HG03439 (cell line): Measurements from ENCODE around the gene FOXP4.

Source experiments
- ATAC-seq: cut with Tn5 transposase; IDR thresholded peaks from one replicate; pipeline ENCODE4 v1.9.1; 2021; ENCODE audit warnings: mild to moderate bottlenecking, moderate library complexity; ENCODE audit not compliant: unreplicated experiment

FOXP4 gene

DNA sequence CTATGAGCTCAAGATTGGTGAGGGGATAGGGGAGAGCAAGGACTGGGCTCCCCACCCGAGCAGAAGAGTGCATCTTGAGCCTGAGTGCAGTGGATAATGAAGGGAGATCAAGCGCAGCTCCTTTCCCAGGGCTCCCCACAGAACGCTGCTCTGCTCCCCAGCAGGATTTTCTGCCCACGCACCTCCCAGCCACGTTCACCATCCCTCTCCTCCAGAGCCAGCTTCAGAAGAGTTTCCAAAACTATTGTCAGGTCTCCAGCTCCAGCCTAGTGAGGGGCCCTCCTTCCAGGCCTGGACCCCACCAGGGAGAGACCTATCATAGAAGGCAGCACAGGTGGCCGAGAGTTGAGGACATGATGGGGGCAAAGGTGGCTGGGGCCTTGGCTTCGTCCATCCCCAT, 34.5 kb downstream of the FOXP4 start:
- no peak for ATAC-seq

- no peak for ATAC-seq
These were observed 35.3 kb downstream of the FOXP4 start for GRCh38 chr6:41581381-41581991.

GRCh38 chr6:41582540-41582939, 36.4 kb downstream of the FOXP4 start:
- no peak for ATAC-seq

- ATAC-seq = no peak
These were observed 37.4 kb downstream of the FOXP4 start for GRCh38 chr6:41583565-41583964.

- ATAC-seq = no peak
These were observed 38.0 kb downstream of the FOXP4 start for GRCh38 chr6:41584205-41584604.

GRCh38 chr6:41584668-41585205, 38.6 kb downstream of the FOXP4 start:
- no peak for ATAC-seq

DNA sequence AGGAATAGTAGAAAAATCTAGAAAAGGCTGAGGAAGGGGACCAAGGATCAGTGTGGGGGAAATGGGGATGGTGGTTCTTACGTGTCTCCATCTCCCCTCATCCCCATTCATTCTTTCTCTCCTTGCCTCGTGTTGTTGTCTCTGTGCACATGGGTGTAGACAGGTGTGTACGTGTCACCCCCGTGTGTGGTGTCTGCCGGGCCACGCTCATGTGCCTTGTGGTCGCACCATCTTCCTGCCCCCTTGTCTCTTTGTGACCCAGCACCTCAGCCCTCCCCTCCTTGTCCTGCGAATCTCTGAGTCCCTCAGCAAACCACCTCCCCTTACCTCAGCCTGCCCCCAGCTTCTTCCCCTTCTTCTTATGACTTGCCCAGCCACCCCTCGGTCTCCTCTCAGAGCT, 39.4 kb downstream of the FOXP4 start:
- no peak for ATAC-seq

DNA sequence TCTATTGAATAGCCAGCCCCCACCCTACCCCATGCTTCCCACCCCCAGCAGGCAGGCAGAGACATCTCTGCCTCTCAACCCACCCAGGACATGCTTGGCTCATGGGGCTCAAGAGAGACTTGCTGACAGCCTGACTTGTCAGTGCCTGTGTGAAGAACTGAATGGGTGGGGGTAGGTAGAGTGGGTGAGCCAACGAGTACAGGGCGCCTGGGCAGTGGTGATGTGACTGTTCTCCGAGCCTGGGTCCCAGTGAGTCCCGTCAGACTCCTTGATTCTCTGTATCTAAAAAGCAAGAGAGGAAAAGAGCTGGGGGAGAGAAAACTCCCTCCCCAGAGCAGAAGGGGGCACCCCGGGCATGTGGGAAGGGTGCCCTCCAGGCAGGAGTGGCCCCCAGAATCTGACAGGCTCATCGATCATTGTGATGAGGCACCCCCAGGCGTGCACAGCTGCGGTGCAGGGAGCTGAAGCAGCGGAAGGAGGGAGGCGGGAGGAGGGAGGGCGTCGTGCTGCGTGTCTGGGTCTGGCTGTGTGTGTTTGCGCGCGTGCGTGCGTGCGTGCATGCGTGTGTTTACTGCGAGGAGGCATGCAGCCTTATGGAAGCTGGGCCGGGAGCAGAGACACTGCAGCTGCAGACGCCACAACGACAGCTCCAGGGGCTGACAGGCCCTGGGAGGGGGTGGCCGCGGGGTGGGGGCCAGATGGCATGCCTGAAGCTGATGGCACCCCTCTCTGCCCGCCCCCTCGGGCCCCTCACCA, 40.2 kb downstream of the FOXP4 start:
- no peak for ATAC-seq

DNA sequence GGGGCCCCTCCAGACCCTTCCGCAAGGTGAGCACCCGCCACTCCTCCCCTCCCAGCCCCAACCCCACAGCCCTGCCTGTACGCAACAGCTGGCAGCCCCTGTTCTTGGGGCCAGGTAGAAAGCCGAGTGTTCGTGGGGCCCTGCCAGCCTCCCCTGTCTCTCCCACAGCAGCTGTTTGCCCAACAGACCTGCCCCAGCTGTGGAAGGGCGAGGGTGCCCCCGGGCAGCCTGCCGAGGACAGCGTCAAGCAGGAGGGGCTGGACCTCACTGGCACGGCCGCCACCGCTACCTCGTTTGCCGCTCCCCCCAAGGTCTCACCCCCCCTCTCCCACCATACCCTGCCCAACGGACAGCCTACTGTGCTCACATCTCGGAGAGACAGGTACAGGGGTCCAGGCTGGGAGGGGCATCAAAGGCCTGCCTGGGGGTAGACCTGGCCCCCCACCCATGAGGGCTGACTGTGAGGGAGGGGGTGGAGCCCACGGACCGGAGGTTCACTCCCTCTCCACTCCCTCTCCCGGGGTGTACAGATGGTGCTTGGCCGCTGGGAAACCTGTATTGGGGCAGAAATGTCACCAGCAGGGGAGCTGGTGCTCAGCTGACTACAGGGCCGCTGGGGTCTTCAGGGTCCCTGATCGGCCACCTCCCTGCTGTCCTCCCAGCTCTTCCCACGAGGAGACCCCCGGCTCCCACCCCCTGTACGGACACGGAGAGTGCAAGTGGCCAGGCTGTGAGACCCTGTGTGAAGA, 41.1 kb downstream of the FOXP4 start:
- no peak for ATAC-seq

GRCh38 chr6:41588111-41588510, 41.9 kb downstream of the FOXP4 start:
- no peak for ATAC-seq

DNA sequence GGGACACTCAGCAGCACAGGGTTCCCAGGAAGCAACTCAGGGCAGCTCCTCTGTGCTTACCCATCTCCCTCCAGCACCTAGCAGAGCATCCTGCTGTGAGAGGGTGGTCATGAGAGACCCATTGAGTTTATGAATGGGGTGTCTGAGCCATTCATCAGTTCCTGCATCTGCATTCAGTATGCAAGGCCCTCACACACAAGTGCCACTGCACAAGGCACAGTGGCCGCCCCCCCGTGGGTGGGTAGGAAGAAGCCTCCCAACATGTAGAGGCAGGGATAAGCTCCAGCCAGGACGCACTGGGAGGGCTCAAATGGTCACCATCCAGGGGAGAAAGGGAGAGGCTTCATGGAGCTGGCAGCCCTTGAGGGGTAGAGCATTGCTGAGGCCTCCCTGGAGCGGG, 43.0 kb downstream of the FOXP4 start:
- ATAC-seq = no peak

GRCh38 chr6:41589636-41590622, 43.7 kb downstream of the FOXP4 start:
- ATAC-seq = no peak

GRCh38 chr6:41591122-41591521, 44.9 kb downstream of the FOXP4 start:
- no peak for ATAC-seq

- ATAC-seq = no peak
These were observed 45.8 kb downstream of the FOXP4 start for GRCh38 chr6:41591859-41592502.

DNA sequence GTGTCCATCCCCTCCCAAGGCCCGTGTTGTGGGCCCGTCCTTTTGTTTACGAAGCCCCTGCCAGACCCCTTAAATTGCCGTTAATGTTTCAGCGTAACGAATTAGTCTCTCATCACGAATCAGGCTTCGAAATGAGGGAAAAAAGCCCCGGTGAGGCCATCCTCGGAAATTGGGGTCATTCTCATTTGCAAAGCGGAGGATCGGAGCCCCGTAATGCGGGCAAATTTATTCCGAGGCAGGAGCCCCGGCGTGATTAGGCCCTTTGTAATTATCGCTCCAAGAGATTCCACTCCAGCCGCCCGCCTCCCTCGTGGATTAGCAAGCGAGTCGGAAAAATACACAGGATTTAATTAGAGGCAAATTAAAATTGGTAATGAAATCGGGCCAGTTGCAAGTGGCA, 47.2 kb downstream of the FOXP4 start:
- no peak for ATAC-seq

DNA sequence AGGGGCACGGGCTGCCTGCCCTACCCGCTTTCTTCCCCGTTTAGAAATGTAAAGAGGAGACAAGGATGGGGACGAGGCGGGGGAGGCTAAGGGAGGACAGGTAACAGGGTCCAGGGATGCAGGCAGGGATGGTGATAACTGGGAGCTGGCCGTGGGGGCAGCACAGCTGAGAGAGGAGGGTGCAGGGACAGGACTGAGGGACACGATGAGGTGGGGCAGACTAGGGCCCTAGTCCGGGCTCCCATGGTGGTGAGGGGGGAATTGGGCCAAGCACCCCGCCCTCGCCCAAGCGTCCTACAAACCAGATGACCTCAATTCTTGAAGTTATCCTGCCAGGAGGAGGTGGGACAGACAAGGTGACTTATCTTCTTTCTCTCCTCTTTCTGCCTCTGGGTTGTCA, 47.7 kb downstream of the FOXP4 start:
- ATAC-seq = no peak

GRCh38 chr6:41594326-41594725, 48.1 kb downstream of the FOXP4 start:
- ATAC-seq = no peak

GRCh38 chr6:41594766-41595165, 48.6 kb downstream of the FOXP4 start:
- ATAC-seq = no peak

DNA sequence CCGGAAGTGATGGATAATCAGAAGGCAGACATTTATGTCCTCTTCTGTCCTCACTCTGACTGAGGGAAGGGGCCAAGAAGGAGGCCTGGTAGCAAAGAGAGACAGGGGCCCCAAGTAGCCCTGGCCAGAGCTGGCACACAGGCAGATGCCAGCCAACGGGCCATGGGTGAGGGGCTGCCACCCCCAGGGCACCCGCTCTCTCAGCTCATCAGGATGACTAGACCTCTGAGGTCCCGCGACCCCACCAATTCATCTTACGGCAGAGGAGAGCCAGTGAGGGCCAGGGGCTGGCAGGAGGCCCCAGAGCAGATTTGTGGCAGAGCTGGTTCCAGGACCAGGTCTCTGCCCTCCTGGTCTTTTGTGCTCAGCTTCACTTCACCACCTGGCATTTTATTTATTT, 49.0 kb downstream of the FOXP4 start:
- no peak for ATAC-seq

DNA sequence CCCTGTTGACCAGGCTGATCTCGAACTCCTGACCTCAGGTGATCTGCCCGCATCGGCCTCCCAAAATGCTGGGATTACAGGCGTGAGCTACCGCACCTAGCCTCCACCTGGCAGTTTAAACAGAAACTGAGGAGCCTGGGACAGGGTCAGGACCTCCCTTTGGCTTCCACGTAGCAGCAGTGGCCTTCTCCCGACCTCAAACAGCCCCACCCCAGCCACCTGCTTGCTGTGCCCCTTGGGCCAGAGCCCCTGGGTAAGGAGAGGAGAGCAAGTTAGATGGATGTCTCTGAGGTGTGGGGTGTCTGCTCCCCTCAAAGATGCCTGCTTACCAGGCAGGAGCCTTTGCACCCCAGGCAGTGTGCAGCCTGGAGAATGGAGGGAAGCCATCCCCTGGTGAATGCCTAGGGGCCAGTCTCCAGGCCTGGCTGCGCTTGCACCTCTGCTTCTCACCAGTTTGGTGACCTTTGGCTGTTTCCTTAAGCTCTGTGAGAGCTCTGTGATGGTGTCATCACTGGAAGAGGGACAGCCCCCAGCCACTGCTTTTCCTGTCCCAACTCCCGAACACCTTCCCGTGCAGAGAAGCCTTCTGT, 50.0 kb downstream of the FOXP4 start:
- ATAC-seq = no peak
